Fibroblast of skin of left quadriceps (primary cell): ENCODE results near the gene ZNF652.
"Not testable (repeated sequence)": the region's sequence is repeated elsewhere in the genome, so short reads cannot be mapped to it uniquely, and the experiment has no call there.

ENCODE experiments used
- DNase-seq, 2 experiments: peaks; one replicate each; pipeline ENCODE4 v3.0.0-alpha.2; 2013; ENCODE audit warnings: low read depth in 2 of 2

ZNF652 gene

DNA sequence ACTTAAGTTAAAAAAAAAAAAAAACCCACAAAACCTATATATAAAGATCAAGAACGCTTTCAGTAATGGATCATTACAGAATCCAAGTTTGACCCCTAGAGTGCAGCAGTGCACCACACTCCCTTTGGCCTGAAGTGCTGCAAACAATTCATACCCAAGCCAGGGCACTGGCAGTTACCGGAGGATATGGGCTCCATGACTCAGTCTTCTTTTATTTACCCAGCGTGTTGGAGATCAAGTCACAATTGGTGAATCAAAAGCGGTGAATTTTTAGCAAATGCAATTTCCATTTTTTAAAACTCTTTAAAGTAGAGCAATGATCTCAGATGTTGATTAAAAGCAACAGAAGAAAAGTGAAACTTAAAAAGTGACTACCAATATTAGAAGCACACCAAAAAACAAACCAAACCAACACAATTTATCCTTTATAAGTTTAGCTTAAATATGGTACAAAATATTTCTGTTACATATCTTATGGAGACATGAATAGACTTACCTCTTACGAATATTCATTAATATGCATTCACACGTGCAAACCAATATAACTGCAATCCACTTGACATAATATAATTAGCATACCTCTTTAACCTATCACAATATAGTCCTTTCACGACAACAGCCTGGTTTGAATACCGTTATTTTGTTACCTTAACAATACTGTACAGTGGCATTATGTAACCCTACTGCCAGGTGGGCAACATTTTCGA, 46.3 kb downstream of the ZNF652 start:
- DNase-seq = peak; percentile 66 to 68

GRCh38 chr17:49312722-49313121, 49.3 kb downstream of the ZNF652 start:
- DNase-seq = no peak

- no peak for DNase-seq
Measured at GRCh38 chr17:49299996-49300395, 62.1 kb downstream of the ZNF652 start.

- DNase-seq = no peak
Measured at GRCh38 chr17:49298371-49298976, 63.6 kb downstream of the ZNF652 start.

- DNase-seq = no peak
Measured at GRCh38 chr17:49297141-49297540, 64.9 kb downstream of the ZNF652 start.

GRCh38 chr17:49294122-49294521, 67.9 kb downstream of the ZNF652 start:
- no peak for DNase-seq

GRCh38 chr17:49292901-49293300, 69.1 kb downstream of the ZNF652 start:
- DNase-seq = no peak

DNA sequence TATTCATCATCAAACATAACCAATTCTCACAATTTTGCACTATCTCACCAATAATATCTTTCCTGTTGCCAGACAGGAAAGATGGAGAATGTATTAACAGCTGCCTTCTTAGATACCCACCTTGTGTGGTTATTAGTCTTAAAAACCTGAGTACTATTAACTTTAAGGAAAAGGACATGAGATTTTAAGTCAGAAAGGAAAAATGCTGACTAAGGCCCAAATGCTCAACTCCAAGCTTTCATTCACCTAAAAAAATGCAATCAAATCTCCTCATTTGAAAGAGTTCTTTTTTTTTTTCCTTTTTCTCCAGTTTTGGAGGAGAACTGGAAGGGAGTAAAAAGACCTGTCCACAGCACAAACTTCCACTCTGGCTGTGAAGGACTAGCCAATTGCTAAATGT, 70.1 kb downstream of the ZNF652 start:
- DNase-seq = no peak

DNA sequence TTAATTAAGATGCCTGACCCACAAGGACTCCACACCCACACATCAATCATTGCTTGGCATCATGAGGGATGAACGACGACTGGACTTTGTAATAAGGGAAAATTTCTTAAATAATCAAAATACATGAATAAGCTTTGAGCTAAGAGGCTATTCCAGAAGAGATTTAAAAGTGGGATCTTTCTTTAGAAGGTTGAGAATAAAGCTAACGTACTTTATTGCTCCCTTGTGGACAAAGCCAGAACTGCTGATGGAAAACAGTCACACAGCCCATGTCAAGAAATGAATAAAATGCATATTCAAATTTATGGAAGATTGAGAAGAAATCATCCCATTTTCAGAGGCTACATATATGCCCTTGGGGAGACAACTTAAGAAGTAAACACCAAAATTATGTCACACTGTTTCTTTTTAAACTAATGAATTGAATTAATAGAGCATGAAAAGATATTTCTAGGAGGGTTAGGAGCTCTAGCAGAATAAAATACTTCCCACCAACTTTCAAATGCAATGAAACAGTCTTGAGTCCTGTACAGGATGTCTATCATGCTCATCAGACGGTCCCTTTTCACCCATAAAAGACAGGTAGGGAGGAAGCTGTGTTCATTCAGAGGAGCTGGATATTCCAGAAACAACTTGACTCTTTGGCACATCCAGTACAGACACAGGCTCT, 71.2 kb downstream of the ZNF652 start:
- DNase-seq = peak in 1 of 2 experiments; percentile 6

DNA sequence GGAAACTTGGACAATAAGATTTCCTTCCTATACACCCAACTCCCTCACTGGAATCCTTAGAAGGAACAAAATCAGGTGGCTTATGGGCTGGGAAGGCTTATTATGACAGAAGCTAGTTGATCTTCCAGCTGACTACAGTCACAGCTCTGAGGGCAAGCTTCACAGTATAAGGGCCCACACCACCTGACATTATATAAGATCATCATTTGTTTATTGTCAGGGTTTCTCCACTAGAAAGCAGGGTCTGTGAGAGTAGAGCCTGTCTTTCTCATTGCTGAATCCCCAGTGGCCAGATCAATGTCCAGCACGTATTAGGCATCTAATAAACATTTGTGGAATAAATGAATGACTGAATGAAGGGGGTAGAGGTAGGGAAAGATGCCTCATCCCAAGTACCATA, 73.7 kb downstream of the ZNF652 start:
- no peak for DNase-seq

GRCh38 chr17:49287481-49287880, 74.6 kb downstream of the ZNF652 start:
- DNase-seq = no peak

- DNase-seq = not testable (repeated sequence)
Measured at GRCh38 chr17:49286261-49286973, 75.6 kb downstream of the ZNF652 start.

DNA sequence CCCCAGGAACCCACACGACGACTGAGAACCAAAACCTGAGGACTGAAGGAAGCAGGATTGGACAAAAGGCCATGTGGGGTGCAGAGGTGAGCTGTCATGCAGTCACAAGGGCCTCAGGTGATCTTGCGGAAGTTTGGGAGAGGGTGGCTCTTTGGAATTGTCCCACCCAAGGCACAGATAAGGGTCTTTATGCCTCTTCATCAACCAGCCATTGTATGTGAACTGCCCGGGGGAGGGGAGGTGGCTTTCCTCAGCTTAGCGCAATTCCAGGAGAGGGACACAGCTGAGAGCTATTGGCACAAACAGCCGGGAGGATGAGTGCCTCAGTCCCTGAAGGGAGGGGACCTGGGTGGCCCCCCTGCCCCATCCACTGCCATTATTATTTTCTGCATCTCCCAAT, 76.3 kb downstream of the ZNF652 start:
- no peak for DNase-seq

GRCh38 chr17:49280918-49281317, 81.1 kb downstream of the ZNF652 start:
- no peak for DNase-seq

- no peak for DNase-seq
Measured at GRCh38 chr17:49280061-49280460, 82.0 kb downstream of the ZNF652 start.

DNA sequence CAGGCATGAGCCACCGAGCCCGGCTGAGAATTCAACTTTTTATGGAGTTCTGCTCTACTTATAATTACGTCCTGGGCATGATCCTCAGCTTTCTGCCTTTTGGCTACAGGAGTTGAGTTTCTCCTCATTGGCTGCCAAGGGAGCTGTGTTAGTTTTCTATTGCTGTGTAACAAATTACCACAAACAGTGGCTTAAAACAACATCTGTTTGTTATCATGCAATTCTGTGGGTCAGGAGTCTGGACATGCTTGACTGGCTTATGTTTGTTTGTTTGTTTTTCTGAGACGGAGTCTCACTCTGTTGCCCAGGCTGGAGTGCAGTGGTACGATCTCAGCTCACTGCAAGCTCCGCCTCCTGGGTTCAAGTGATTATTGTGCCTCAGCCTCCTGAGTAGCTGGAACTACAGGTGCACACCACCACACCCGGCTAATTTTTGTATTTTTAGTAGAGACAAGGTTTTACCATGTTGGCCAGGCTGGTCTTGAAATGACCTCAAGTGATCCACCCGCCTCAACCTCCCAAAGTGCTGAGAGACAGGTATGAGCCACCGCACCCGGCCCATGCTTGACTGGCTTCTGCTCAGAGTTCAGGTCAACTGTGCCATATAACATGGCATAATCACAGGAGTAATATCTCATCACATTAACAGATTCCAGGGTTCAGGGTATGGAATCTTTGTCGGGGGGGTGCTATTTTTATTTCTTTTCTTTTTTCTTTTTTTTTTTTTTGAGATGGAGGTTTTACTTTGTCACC, 82.6 kb downstream of the ZNF652 start:
- not testable (repeated sequence) for DNase-seq

- DNase-seq = no peak
Measured at GRCh38 chr17:49278076-49278475, 84.0 kb downstream of the ZNF652 start.

- no peak for DNase-seq
Measured at GRCh38 chr17:49277638-49278037, 84.4 kb downstream of the ZNF652 start.

- not testable (repeated sequence) for DNase-seq
Measured at GRCh38 chr17:49275981-49276380, 86.1 kb downstream of the ZNF652 start.

DNA sequence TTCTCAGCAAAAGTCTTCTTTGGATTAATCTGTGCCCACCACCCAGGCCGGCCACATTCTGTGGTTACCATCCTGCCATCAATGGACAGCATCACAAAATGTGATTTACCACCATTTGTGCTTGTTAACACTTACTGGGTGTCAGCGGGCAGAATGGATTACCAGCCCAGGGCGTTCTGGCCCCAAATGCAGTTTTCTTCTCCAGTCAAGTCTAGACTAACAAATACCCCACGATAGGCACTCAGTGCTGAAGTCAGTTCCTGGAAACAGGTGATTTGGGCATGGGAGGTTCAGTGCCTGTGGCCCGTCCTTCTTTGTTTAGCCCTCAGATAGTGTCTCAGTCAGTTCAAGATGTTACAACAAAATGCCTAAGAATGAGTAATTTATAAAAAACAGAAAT, 92.7 kb downstream of the ZNF652 start:
- no peak for DNase-seq

DNA sequence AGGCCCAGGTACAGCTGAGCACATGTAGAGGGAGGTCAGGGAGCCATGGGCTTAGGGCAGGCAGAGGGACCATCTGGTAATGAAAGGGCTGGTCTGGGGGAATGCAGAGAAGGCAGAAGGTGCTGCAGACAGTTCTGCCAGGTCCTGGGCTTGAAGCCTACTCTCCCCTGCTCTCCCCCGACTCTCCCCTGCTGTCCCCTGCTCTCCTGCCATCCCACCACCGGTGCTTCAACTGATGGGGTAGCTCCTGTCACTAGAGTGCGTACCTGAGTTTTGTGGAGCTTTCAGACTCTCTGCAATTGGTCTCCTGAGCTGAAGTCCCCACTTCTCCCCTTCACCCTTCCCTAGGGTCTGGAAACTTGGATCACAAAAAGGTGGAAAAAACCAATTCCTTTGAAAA, 94.1 kb downstream of the ZNF652 start:
- no peak for DNase-seq

DNA sequence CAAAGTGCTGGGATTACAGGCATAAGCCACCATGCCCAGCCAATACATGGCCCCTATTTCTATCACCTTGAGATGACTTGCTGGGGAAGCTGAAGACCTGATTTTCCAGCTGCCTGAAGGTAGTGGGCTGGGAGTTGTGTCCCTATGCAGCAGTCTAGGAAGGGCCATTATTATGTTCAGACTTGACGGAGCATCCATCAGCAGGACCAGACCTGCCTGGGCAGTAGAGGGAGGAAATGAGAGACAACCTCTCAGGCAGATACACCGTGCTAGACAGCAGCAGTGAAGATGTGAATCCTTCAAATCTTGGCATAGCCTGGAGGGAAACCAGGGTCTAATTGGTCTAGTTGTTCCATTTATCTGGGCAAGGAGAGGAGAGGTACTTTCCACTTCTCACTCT, 95.8 kb downstream of the ZNF652 start:
- DNase-seq = no peak
